Ishikawa (cell line): ENCODE measurements around the gene ZC3H8.

Source experiments
- EP300 ChIP-seq: IDR thresholded peaks from 2 replicates; pipeline ENCODE4 v1.6.1; 2012; ENCODE audit warnings: borderline replicate concordance
- FOXM1 ChIP-seq: IDR thresholded peaks from 2 replicates; pipeline ENCODE4 v1.6.1; 2012; ENCODE audit warnings: low read depth, borderline replicate concordance
- MAX ChIP-seq: IDR thresholded peaks from 2 replicates; pipeline ENCODE4 v1.6.1; 2012
- REST ChIP-seq: IDR thresholded peaks from 2 replicates; pipeline ENCODE4 v1.6.1; 2012; ENCODE audit warnings: low read depth, mild to moderate bottlenecking
- YY1 ChIP-seq: IDR thresholded peaks from 2 replicates; pipeline ENCODE4 v1.6.1; 2012; ENCODE audit warnings: low read depth
- ZBTB7A ChIP-seq: IDR thresholded peaks from 2 replicates; pipeline ENCODE4 v1.6.1; 2012; ENCODE audit warnings: low read depth

GRCh38 chr2:112254466-112255240, at the start of gene ZC3H8:
- TF ChIP-seq EP300 (no peak), YY1 (peak; percentile 18; the same call in 1 of the 2 replicates), ZBTB7A (peak; percentile 56; the same call in 1 of the 2 replicates), REST (no peak), FOXM1 (no peak), MAX (peak; percentile 99)
